Transverse colon (tissue), 4 donors: ENCODE measurements around the gene AKAP13.

Experiments used
- CTCF ChIP-seq, 5 experiments: fragments of 200-600 bp in 3 of 5; fragments of 450-650 bp in 2 of 5; sonication (generic) in 3 of 5; IDR thresholded peaks; 1 replicate in 2 of 5; 2 replicates in 3 of 5; pipeline ENCODE4 v1.5.1; 2016 to 2017; ENCODE audit warnings: antibody characterized with exemption in 5 of 5, inconsistent platforms in 3 of 5, mild to moderate bottlenecking in 2 of 5, moderate library complexity in 1 of 5
- EP300 ChIP-seq: sonication (generic); formaldehyde crosslinking; IDR thresholded peaks from one replicate; pipeline ENCODE4 v1.6.1; 2017; ENCODE audit warnings: antibody characterized with exemption, low read depth
- POLR2AphosphoS5 ChIP-seq, 3 donors: sonication (generic); formaldehyde crosslinking; IDR thresholded peaks; one replicate each; pipeline ENCODE4 v1.6.1; 2016; ENCODE audit warnings: antibody characterized with exemption in 3 of 3

DNA sequence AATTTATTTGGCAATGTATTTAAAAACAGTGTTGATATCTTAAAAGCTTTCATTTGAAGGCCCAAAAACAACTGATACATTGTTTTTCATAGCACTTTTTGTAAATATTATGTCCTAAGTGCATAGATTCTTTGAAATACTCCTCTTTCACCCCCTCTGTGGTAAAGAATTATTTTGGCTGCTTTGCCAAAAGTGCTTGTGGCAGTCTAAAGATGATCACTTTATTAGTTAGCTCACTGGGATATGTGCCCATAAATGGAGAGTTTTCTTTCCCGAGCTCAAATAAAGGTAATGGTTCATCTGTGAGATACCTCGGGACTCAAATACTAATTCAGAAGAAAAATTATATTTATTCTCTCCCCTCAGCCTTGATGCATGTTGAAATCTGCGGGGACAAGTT, 16.7 kb downstream of the AKAP13 start:
- TF ChIP-seq CTCF (IDR thresholded peaks at IDR 0.05) (no peak), POLR2AphosphoS5 (IDR thresholded peaks at IDR 0.05) (no peak), EP300 (no peak)
